ENCODE measurements around the gene TIMM9. TPM values are rescaled to one million over a fixed set of nuclear protein-coding genes. Genes with fewer than 3 reads are reported as not detected.

Gene TIMM9
- total and polyA plus RNA-seq, 2 donors from 2014 or later = 32.8 to 80.1 TPM

DNA sequence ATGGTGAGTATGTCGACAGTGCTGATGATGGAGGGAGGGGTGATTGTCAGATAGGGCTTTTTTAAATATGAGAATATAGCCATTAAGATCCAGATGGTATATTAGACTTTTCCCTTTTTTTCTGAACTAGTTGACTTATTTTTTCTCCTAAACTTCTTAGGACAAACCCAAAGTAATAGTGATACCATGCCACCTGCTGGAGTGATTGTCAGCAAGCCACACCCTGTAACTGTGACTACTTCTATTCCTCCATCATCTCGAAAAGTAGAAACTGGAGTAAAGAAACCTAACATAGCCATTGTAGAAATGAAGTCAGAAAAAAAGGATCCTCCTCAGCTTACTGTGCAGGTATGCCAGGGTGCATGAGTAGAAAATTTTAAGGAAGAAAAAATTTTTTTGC, 40.2 kb upstream of the TIMM9 start:
- H3K9ac ChIP-seq (ENCODE audit: low read length in 3 of 3) = no peak overlapping the region
- H3K27me3 ChIP-seq (ENCODE audit: control insufficient read depth, insufficient read depth, low read length) = no peaks in the 10 kb centered on the region
- H3K9me3 ChIP-seq (ENCODE audit: control insufficient read depth in 2 of 3, insufficient read depth in 1 of 3, low read length in 3 of 3) = no peaks in the 10 kb centered on the region
- no peak for DNase-seq
- no peak for FAIRE-seq
- H3K4me1 ChIP-seq (ENCODE audit: control insufficient read depth in 2 of 3, insufficient read depth in 2 of 3, low read depth in 1 of 3, low read length in 3 of 3) = no peaks in the 10 kb centered on the region
- intact Hi-C loops (cut with DNase I) = no loop called here
- H3K4me3 ChIP-seq (ENCODE audit: low read length in 3 of 3) = no peak overlapping the region
- no peak overlapping the region for H3K27ac ChIP-seq (ENCODE audit: low read depth in 2 of 2, low read length in 2 of 2)
- TF ChIP-seq, protein P1, sequence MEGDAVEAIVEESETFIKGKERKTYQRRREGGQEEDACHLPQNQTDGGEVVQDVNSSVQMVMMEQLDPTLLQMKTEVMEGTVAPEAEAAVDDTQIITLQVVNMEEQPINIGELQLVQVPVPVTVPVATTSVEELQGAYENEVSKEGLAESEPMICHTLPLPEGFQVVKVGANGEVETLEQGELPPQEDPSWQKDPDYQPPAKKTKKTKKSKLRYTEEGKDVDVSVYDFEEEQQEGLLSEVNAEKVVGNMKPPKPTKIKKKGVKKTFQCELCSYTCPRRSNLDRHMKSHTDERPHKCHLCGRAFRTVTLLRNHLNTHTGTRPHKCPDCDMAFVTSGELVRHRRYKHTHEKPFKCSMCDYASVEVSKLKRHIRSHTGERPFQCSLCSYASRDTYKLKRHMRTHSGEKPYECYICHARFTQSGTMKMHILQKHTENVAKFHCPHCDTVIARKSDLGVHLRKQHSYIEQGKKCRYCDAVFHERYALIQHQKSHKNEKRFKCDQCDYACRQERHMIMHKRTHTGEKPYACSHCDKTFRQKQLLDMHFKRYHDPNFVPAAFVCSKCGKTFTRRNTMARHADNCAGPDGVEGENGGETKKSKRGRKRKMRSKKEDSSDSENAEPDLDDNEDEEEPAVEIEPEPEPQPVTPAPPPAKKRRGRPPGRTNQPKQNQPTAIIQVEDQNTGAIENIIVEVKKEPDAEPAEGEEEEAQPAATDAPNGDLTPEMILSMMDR (IDR thresholded peaks at IDR 0.05; ENCODE audit: borderline replicate concordance, extremely low read depth, insufficient read depth) = no peak
- H3K36me3 ChIP-seq (ENCODE audit: control insufficient read depth in 2 of 3, insufficient read depth in 3 of 3, low read length in 3 of 3) = peaks cover 0 to 14% (median 9%) of the 10 kb centered on the region in 3 donors

DNA sequence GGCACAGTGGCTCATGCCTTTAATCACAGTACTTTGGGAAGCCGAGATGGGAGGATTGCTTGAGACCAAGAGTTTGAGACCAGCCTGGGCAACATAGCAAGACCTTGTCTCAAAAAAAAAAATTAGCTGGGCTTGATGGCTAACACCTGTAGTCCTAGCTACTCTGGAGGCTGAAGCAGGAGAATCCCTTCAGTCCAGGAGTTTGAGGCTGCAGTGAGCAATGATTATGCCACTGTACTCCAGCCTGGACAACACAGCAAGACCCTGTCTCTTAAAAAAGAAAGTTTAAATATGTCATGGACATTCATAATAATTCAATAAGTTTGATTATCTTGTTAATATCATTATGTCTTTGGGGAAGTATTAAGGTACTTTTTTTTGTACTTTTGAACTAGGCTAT, 39.1 kb upstream of the TIMM9 start:
- intact Hi-C loops (cut with DNase I) = no loop called here
- Histone ChIP-seq H3K4me3 (ENCODE audit: low read length in 3 of 3) (no peak overlapping the region), H3K9me3 (ENCODE audit: control insufficient read depth in 2 of 3, insufficient read depth in 1 of 3, low read length in 3 of 3) (no peaks in the 10 kb centered on the region), H3K36me3 (ENCODE audit: control insufficient read depth in 2 of 3, insufficient read depth in 3 of 3, low read length in 3 of 3) (peaks cover 0 to 14% (median 9%) of the 10 kb centered on the region in 3 donors), H3K9ac (ENCODE audit: low read length in 3 of 3) (no peak overlapping the region), H3K27me3 (ENCODE audit: control insufficient read depth, insufficient read depth, low read length) (no peaks in the 10 kb centered on the region), H3K4me1 (ENCODE audit: control insufficient read depth in 2 of 3, insufficient read depth in 2 of 3, low read depth in 1 of 3, low read length in 3 of 3) (no peaks in the 10 kb centered on the region), H3K27ac (ENCODE audit: low read depth in 2 of 2, low read length in 2 of 2) (no peak overlapping the region)
- FAIRE-seq = no peak
- DNase-seq = no peak
- TF ChIP-seq, protein P1 (IDR thresholded peaks at IDR 0.05; ENCODE audit: borderline replicate concordance, extremely low read depth, insufficient read depth) = no peak

DNA sequence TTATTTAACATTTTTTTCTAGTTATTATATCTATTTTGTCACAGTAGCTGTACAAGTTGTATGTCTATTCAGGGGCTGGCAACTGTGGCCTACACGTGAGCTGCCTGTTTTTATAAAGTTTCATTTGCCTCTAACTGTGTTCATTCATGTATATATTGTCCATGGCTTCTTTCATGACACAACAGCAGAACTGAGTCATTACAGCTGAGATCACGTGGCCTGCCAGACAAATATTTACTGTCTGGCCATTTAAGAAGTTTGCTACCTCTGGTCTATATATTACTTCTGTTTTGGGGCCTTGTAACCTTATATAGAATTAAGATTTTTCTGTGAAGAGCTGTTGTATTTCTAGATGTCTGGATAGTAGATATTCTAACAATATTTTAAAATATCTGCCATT, 38.1 kb upstream of the TIMM9 start:
- H3K9me3 ChIP-seq (ENCODE audit: control insufficient read depth in 2 of 3, insufficient read depth in 1 of 3, low read length in 3 of 3) = no peaks in the 10 kb centered on the region
- no peak for DNase-seq
- H3K9ac ChIP-seq (ENCODE audit: low read length in 3 of 3) = no peak overlapping the region
- TF ChIP-seq, protein P1 (IDR thresholded peaks at IDR 0.05; ENCODE audit: borderline replicate concordance, extremely low read depth, insufficient read depth) = no peak
- no peaks in the 10 kb centered on the region for H3K27me3 ChIP-seq (ENCODE audit: control insufficient read depth, insufficient read depth, low read length)
- H3K27ac ChIP-seq (ENCODE audit: low read depth in 2 of 2, low read length in 2 of 2) = no peak overlapping the region
- intact Hi-C loops (cut with DNase I) = no loop called here
- no peak for FAIRE-seq
- peaks cover 0 to 14% (median 9%) of the 10 kb centered on the region in 3 donors for H3K36me3 ChIP-seq (ENCODE audit: control insufficient read depth in 2 of 3, insufficient read depth in 3 of 3, low read length in 3 of 3)
- no peaks in the 10 kb centered on the region for H3K4me1 ChIP-seq (ENCODE audit: control insufficient read depth in 2 of 3, insufficient read depth in 2 of 3, low read depth in 1 of 3, low read length in 3 of 3)
- no peak overlapping the region for H3K4me3 ChIP-seq (ENCODE audit: low read length in 3 of 3)

DNA sequence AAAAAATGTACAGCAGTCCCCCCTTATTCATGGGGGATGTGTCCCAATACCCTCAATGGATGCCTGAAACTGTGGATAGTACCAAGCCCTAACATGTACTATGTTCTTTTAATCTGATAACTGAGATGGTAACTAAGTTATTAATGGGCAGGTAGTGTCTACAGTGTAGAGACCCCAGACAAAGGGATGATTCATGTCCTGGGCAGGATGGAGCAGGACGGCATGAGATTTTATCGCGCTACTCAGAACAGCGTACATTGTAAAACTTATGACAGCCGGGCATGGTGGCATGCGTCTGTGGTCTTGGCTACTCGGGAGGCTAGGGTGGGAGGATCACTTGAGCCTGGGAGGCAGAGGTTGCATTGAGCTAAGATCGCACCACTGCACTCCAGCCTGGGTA, 37.3 kb upstream of the TIMM9 start:
- TF ChIP-seq, protein P1 (IDR thresholded peaks at IDR 0.05; ENCODE audit: borderline replicate concordance, extremely low read depth, insufficient read depth) = no peak

More for the DNA sequence above, 37.3 kb upstream of the TIMM9 start:
- no peak overlapping the region for H3K9ac ChIP-seq (ENCODE audit: low read length in 3 of 3)
- H3K27me3 ChIP-seq (ENCODE audit: control insufficient read depth, insufficient read depth, low read length) = no peaks in the 10 kb centered on the region
- FAIRE-seq = no peak
- H3K36me3 ChIP-seq (ENCODE audit: control insufficient read depth in 2 of 3, insufficient read depth in 3 of 3, low read length in 3 of 3) = peaks cover 0 to 20% (median 8%) of the 10 kb centered on the region in 3 donors
- H3K27ac ChIP-seq (ENCODE audit: low read depth in 2 of 2, low read length in 2 of 2) = no peak overlapping the region
- H3K4me3 ChIP-seq (ENCODE audit: low read length in 3 of 3) = no peak overlapping the region
- DNase-seq = no peak
- H3K9me3 ChIP-seq (ENCODE audit: control insufficient read depth in 2 of 3, insufficient read depth in 1 of 3, low read length in 3 of 3) = no peaks in the 10 kb centered on the region
- intact Hi-C loops (cut with DNase I) = no loop called here
- H3K4me1 ChIP-seq (ENCODE audit: control insufficient read depth in 2 of 3, insufficient read depth in 2 of 3, low read depth in 1 of 3, low read length in 3 of 3) = no peaks in the 10 kb centered on the region

All from kidney (tissue), 14 donors.